Anterior cingulate cortex (tissue), 58 donors: Measurements from ENCODE around the gene DMRT2.

Experiments
- DNase-seq, 58 donors: peaks; one replicate each; lab custom pipeline; 2025; lab: John Stamatoyannopoulos, UW

DMRT2 gene

GRCh38 chr9:1085086-1085485 is 34.9 kb downstream of the DMRT2 start:
- no peak for DNase-seq

- DNase-seq, result no peak
Measured at GRCh38 chr9:1086517-1086916, 36.4 kb downstream of the DMRT2 start.

DNA sequence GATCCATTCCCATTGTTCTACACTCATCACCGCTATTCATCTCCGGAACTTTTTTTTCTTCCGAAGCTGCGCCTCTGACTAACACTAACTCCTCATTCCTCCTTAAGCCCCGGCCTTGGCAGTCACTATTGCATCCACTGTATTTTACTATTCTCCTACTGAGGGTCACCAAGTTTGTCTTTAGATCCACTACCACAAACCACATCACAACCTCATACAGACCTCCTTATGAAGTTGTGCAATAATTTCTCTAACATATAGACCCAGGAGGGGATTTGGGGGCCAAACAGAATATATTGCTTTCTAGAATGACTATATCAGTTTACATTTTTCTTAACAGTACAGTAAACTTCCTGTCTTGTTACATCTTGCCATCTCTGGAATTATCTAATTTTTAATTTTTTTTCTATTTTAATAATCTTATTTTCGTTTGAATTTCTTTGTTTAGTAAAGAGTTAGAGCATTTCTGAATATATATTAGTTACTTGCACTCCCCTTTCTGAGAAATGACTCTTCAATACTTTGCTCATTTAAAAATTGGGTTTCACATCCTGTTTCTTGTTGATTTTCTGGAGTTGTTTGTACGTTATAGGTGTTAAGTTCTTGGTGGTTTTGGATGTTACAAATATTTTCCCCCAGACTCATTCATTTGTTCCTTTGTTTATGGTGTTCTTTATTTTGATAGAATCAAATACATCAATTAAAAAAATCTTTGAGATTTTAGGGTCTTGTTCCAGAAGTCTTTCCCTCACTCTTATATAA is 37.1 kb downstream of the DMRT2 start:
- no peak for DNase-seq

DNA sequence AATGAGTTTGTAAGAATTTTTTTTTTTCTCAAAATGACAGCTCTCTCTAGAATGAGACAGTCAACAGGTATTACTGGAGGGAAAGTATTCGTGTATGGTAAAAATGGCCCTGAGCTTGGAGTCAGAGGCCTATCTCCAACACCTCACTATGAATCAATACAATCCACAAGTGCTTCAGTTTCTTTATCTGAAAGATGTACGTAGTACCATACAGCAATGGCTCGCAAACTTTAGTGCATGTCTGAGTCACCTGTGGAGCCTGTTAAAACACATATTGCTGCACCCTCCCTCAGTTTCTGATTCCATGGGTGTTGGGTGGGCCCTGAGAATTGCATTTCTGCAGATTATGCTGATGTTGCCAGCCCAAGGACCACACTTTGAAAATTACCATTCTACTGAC is 44.6 kb downstream of the DMRT2 start:
- DNase-seq, result no peak

DNA sequence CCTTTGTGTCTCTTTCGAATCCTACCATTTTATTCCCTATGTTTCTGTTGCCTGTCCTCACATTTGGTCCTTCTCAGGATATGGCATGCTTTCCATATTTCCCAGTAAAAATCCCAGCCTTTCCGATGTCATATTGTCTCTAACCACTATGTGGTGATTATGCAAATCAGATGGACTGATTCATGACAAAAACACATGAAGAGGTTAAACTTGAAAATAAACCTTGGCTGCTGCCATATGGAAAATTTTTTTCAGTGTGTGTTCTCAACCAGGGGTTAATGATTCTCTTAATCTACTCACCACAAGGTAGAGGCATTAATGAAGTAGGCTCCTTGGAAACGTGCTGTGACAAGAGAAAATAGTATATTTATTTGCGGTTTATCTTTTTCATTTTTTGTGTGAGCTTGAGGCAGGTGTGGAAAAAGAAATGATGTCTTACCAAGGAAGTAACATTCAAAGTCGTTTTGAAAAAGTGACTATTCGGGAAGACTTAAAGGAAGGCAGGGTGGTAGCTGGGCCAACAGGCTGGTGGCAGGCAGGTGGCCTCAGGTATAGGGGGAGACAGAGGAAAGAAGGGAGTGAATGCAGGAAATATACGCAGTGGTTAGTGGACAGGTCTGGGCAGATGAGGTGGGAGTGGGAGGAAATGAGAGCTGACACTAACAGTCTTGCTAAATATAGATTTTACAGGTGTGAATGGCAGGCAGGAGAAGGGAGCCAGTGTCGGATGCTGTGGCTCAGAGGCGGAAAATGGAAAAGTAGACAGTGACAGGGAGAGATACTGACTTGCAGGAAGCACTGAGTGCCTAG is 46.2 kb downstream of the DMRT2 start:
- no peak for DNase-seq

GRCh38 chr9:1098551-1098950 is 48.4 kb downstream of the DMRT2 start:
- DNase-seq, result no peak

- no peak for DNase-seq
Measured at GRCh38 chr9:1100201-1100600, 50.0 kb downstream of the DMRT2 start.

DNA sequence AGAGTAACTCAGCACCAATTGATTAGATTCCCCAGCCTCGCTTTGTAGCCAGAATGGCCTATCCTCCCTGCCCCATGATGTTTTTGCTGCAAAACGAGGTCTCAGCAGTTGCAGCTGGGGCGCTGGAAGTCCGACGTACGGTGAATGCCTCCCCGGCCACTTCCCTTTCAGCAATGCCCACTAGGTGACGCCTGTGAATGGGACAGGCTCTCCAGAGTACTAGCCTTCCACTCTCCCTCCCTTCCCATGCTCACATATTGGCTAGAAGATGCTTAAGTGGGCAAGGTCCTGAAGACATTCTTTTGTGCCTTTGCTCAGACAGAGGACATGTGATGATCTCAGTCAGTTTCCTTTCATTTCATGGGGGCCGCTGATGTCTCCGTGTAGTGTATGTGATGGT is 50.8 kb downstream of the DMRT2 start:
- peak in 36 of 58 donors; percentile 0 to 49 (median 15) for DNase-seq

DNA sequence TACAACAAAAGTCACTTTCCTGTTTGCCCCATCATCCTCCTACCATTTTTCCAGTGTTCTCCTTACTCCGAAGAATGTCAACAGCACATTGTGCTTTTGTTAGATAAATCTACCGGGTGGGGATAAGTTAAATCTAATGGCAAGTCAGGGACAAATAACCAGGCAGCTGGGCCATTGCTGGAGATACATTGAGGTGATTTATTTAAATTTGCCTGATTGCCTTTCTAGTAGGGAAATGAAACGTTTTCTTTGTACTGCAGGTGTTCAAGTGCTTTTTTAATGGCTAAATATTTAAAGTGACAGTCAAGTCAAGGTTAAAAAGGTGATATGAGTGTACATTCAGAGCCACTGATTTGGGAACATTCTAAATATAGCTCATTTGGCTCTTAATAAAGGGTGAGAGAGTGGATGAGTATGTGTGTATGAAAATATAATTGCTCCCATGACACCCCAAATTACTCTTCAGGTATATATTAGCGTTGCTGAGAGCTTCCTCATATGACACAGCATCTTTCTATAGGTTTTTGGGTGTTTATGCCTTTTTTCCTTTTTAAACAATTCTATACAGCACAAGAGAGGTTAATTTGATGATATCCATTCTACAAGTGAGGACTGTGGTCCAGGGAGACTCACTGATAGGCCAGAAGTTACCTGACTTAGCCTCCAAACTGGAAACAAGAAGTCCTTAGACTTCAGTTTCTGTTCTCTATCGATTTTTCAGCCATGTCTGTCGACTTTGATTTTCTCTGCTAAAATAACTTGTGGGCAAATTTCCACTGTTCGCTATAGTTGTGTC is 51.9 kb downstream of the DMRT2 start:
- no peak for DNase-seq

DNA sequence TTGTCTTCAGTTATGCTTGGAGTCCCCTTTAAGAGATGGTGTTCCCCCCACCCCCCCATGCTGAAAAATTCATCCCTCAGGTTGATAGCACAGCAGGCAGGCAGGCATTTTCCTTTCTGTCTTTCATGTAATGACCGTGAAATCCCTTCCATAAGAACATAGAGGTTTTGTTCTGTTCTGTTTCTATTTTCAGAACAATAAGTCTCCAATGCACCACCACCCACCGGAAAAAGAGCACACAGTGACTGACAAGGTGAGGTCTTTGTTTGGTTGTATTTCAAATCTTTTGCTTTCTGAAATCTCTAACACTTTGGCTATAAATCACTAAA is 52.4 kb downstream of the DMRT2 start:
- DNase-seq, result no peak
